NCI-H510A (cell line): ENCODE measurements around the gene PABPC1L.
"Not testable (repeated sequence)": the region's sequence is repeated elsewhere in the genome, so short reads cannot be mapped to it uniquely, and the experiment has no call there.

Source experiments
- DNase-seq: peaks from one replicate; lab custom pipeline; 2025; lab: John Stamatoyannopoulos, UW

The PABPC1L gene

GRCh38 chr20:44909872-44910689, at the start of gene PABPC1L:
Gene PABPC1L, plus strand, starts transcription at chr20:44910060. Its CDS starts 84 bp downstream, at chr20:44910144.
- DNase-seq = peak; percentile 87

GRCh38 chr20:44861531-44862006, 48.3 kb upstream of the PABPC1L start:
- no peak for DNase-seq

DNA sequence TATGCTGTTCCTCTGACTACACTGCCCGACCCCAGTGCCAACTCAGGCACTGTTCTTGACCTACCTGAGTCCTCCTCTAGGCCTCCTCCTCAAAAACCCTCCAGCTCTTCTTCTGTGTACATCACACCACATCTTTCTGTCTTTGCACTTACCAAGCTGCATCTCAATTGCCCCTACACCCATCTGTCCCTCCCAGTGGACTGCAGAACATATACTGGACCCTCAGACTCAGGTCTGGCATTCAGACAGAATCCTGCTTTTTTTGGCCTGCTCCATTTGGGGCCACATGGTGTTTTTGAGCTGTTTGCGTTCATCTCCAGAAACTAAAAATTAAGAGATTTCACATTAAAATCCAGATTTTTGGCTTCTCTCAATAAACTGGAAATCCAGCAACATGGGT, 47.6 kb upstream of the PABPC1L start:
- DNase-seq = no peak

DNA sequence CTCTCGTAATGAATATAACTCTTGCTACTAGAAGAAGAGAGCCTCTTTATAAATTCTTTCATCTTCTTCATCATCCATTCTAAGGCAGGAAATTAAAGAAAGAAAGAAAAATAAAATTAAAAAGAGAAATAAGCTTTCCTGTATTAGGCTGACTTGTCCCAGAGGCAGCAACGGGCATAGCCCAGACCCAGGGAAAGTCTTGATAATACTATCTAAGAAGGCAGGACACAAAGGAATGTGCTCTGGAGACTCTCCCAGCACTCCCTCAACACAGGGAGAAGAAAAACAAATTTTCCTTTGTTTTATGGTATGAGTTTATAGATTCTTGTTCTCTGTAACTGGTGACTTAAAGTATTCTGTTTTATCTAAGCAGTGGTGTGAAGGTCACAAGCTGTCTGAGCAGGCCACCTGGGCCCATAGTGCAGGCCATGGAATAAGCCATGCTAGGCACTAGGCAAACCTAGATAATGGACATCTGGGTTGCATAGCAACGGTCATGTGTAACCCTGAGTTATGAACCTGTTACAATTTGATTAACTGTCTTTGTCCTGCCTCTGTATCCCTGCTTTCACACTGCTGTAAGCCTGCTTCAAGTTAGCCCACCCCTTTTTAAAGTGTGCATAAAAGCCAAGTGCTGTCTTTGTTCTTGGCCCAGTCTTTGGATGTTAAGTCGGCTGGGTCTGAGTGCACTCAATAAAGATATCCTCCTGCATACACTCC, 46.3 kb upstream of the PABPC1L start:
- not testable (repeated sequence) for DNase-seq

GRCh38 chr20:44864493-44864892, 45.4 kb upstream of the PABPC1L start:
- DNase-seq = not testable (repeated sequence)

GRCh38 chr20:44866703-44867335, 43.0 kb upstream of the PABPC1L start:
- DNase-seq = no peak

DNA sequence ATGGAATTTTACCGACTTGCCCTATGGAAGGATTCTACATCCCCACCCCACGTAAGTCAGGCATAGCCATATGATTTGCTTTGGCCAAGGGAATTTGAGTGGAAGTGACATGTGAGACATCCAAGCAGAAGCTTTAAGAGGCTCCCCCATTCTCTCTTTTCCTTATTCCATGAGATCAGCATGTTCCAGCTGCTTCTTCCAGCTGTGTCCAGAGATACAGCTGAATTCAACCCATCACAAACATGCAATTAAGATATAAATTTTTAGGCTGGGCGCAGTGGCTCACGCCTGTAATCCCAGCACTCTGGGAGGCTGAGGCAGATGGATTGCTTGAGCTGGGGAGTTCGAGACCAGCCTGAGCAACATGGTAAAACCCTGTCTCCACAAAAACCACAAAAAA, 40.4 kb upstream of the PABPC1L start:
- DNase-seq = no peak

DNA sequence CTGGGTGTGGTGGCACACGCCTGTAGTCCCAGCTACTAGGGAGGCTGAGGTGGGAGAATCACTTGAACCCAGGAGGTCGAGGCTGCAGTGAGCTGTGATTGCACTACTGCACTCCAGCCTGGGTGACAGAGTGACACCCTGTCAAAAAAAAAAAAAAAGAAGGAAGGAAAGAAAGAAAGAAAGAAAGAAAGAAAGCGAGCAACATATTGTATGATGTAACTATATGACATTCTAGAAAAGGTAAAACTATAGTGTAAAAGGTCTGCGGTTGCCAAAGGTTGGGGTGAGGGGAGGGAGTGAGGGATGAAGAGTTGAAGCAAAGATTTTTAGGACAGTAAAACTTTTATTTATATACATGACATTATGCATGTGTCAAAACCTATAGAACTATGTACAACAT, 27.5 kb upstream of the PABPC1L start:
- DNase-seq = not testable (repeated sequence)

DNA sequence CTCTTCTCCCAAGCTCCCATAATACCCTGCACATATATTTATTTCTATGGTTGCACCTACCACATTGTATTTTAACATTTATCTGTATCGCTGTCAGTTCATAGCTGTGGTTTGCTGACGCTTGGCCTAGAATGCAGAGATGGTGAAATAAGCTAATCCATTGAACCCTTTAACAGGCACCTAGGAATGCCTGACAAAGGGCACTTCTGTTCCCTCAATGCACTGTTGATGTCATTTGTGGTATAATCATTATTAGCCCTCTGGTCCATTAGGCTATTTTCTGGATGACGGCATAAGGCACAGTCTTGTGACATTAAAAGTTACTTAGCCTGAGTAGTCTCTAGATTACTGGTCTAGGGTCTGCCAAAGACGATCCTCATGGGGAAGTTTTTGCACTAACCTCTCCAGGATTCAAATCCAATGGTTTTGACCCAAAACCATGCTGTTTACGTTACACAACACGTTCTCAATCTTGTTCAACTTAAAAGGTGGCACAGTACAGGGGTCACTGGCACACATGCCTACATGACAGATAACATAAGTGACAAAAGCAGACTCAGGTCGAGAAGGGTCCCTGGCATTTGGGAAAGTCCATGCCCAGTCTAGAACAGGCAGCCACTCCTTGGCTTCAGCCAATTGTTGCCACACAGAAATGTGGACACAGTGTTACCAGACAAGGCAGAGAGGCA, 26.5 kb upstream of the PABPC1L start:
- DNase-seq = no peak

GRCh38 chr20:44884907-44885391, 24.9 kb upstream of the PABPC1L start:
- no peak for DNase-seq

DNA sequence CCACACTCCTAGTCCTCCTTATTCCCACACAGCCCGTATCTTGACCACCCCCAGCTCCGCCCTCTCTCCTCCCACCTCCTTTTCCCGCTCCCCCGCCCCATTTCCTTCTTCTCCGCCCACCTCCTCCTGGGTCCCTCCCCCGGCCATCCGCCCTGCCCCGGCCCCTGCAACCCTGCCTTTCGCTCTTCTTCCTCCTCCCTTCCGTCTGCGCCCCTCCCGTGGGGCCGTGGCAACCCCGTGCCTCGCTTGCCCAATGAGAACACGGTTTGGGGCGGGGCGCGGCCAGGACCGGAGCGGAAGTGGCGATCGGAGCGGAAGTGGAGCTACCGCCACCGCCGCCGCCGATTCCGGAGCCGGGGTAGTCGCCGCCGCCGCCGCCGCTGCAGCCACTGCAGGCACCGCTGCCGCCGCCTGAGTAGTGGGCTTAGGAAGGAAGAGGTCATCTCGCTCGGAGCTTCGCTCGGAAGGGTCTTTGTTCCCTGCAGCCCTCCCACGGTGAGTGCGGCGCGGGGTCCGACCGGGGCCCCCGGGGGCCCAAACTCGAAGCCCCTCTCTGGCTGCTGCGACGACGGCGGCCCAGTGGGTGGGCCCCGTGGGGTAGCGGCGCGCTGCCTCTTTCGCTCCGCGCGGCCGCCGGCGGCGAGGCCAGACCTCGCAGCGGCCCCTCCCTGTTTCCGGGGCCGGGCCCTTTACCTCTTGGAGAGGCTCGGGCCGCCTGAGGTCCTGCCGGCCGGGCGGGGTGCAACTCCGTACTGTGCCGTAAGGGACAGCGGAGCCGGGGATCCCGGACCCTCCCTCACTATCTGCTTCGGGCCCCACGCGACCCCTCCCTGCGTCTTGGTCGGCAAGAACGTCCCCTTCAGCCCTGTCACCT, 24.2 kb upstream of the PABPC1L start, which contains the start of gene YWHAB:
Gene YWHAB (plus strand): TSS at position 314 of the 874 bp plus-strand sequence. CDS start 15,829 bp downstream, outside the sequence.
- DNase-seq = peak; percentile 97

- DNase-seq = no peak
Observed at GRCh38 chr20:44886266-44886651, 23.6 kb upstream of the PABPC1L start.

DNA sequence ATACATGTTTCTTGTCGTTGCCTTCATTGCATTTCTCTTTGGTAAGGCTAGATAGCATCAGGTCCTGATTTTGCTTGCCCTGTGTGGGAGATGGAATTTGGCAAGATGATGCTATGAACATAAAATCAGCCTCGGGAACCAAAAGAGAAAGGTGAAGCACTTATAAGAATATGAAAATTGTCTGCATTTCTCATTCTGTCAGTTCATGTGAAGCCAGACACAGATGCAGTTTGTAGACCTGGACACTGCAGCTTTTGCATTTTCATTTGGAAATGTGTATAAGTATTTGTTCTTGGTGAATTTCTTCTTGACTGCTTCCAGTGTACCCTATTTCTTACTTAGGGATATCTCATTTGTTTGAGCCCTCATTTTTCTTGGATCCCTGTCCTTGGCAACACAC, 23.0 kb upstream of the PABPC1L start:
- no peak for DNase-seq

DNA sequence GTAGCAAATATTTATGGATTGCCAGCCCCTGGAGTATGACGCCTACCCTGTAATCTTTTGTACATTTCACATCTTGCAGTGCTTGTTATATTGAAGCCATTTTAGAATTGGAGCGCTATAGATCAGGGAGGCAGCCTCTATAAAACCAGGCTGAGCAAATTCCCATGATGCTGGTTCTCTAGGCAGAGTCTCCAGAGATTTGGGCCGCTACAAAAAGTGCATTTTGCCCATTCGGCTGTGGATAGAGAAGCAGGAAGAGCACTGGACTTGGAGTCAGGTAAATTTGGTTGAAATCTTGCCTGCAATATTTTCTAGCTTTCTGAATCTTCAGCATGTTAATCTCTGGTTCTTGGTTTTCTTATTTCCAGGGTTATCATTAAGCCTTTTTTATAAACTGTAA, 22.4 kb upstream of the PABPC1L start:
- no peak for DNase-seq

DNA sequence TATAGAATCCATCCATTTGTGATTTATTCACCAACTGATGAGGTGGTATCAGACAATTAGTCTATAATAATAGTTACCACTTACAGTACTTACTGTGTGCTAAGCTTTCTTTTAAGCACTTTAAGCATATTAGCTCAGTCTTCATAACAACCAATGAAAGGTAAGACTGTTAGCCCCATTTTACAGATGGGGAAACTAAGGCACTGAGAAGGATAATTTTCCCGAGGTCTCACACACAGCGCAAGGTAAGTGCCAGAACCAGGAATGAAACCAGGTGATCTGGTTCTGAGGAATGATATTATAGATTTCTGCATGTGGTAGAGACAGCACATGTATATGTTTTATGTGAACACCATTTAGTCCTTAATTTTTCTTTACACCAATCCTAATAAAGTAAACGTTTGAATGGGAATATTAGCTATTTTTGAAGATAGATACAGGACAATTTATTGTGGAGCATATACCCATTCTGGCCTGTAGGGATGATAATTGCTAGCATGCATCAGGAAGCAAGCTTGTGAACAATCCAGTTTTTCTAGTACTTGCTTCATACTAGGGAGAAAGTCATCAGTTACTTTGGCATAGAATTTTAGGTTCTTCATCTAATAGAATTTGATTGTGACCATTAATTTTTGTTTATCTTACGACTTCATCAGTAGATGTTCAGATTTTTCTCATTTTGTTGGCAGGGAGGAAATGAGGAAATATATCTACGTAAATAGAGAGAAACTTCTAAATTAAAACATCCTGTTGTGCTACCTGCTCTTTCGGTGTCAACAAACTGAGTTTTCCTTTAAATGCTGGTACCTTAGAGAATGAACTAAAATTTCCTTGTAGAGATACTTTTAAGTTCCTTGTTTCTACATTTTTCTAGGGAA, 21.4 kb upstream of the PABPC1L start:
- DNase-seq = no peak

- DNase-seq = no peak
Observed at GRCh38 chr20:44891826-44892225, 18.0 kb upstream of the PABPC1L start.

GRCh38 chr20:44894959-44895358, 14.9 kb upstream of the PABPC1L start:
- no peak for DNase-seq

DNA sequence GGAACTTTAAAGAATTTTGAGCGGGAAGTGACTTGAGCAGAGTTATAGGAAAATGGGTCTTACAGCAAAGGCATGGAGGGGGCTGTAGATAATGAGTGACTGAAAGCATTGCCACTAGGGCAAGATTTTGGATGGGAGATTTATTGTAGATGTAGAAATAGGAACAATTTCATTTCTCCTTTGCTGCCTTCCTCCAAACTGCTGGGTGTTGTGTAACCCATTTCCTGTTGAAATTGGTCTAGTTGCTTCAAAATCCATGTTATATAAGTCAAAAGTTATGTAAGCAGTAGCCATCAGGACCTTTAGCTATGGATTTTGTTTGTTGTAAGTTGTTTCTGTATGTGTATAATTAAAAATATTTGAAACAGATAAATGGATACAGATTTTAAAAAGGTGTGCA, 13.3 kb upstream of the PABPC1L start:
- DNase-seq = no peak

- DNase-seq = no peak
Observed at GRCh38 chr20:44897133-44897532, 12.7 kb upstream of the PABPC1L start.
